ENCODE measurements around the gene IRF9.

The IRF9 gene

GRCh38 chr14:24132061-24132685 lies 28.9 kb upstream of the IRF9 start:
- DNase-seq: no peak

GRCh38 chr14:24132976-24133375 lies 28.1 kb upstream of the IRF9 start:
- no peak for DNase-seq

- DNase-seq: no peak
These were observed 27.3 kb upstream of the IRF9 start for GRCh38 chr14:24133735-24134134.

- no peak for DNase-seq
These were observed 25.6 kb upstream of the IRF9 start for GRCh38 chr14:24135584-24135833.

- DNase-seq: peak; percentile 73
These were observed 25.0 kb upstream of the IRF9 start, which contains the start of gene PSME1 for GRCh38 chr14:24135834-24136683. TSS of gene PSME1 (plus strand) at chr14:24136194. CDS start at chr14:24136263, 69 bp downstream.

- no peak for DNase-seq
These were observed 24.2 kb upstream of the IRF9 start for GRCh38 chr14:24136684-24137528.

GRCh38 chr14:24137529-24138395 lies 23.3 kb upstream of the IRF9 start:
- DNase-seq: no peak

GRCh38 chr14:24138396-24139271 lies 22.4 kb upstream of the IRF9 start:
- DNase-seq: no peak

- no peak for DNase-seq
These were observed 21.7 kb upstream of the IRF9 start for GRCh38 chr14:24139272-24139934.

- DNase-seq: peak; percentile 100
These were observed 19.8 kb upstream of the IRF9 start, which contains the start of gene EMC9 for GRCh38 chr14:24141097-24141880. TSS of gene EMC9 (minus strand) at chr14:24141591. CDS start at chr14:24141304, 287 bp downstream.

GRCh38 chr14:24143511-24143910 lies 17.6 kb upstream of the IRF9 start:
- DNase-seq: no peak

GRCh38 chr14:24144451-24144850 lies 16.6 kb upstream of the IRF9 start:
- DNase-seq: no peak

- DNase-seq: no peak
These were observed 15.8 kb upstream of the IRF9 start for GRCh38 chr14:24145219-24145618.

GRCh38 chr14:24145690-24146452 lies 15.2 kb upstream of the IRF9 start:
- no peak for DNase-seq

GRCh38 chr14:24146453-24146977 lies 14.6 kb upstream of the IRF9 start, which contains the start of gene PSME2:
TSS of gene PSME2 (minus strand) at chr14:24146610. CDS start at chr14:24146581, 29 bp downstream.
- DNase-seq: peak; percentile 93

GRCh38 chr14:24146978-24147760 lies 13.9 kb upstream of the IRF9 start, which contains the start of gene RNF31:
TSS of gene RNF31 (plus strand) at chr14:24147498. CDS start at chr14:24147699, 201 bp downstream.
- peak; percentile 96 for DNase-seq

GRCh38 chr14:24147761-24148428 lies 13.2 kb upstream of the IRF9 start:
- DNase-seq: no peak

All from NCI-H524 treated with DMSO at 0.1 percent for 48 hours (cell line).